GM18511 (cell line): ENCODE data around the gene UBE3B.

Experiments used
- ATAC-seq: cut with Tn5 transposase; IDR thresholded peaks from one replicate; pipeline ENCODE4 v1.9.1; 2021; ENCODE audit warnings: mild to moderate bottlenecking, moderate library complexity; ENCODE audit not compliant: unreplicated experiment

The UBE3B gene

GRCh38 chr12:109567967-109568366, 90.5 kb downstream of the UBE3B start:
- no peak for ATAC-seq

- no peak for ATAC-seq
Observed at GRCh38 chr12:109568486-109568885, 91.1 kb downstream of the UBE3B start.

- no peak for ATAC-seq
Observed at GRCh38 chr12:109571773-109572505, 94.5 kb downstream of the UBE3B start.

GRCh38 chr12:109572506-109572845, 95.0 kb downstream of the UBE3B start:
- ATAC-seq = no peak

- ATAC-seq = peak; percentile 96
Observed at GRCh38 chr12:109573029-109573913, 95.8 kb downstream of the UBE3B start, which contains the start of the genes MMAB and MVK. MMAB (minus strand) TSS chr12:109573504; CDS start chr12:109573480, 24 bp downstream. MVK (plus strand) TSS chr12:109573794; CDS start chr12:109574823, 1,029 bp downstream.

- ATAC-seq = no peak
Observed at GRCh38 chr12:109573914-109574244, 96.4 kb downstream of the UBE3B start.

- no peak for ATAC-seq
Observed at GRCh38 chr12:109575683-109576082, 98.2 kb downstream of the UBE3B start.

- no peak for ATAC-seq
Observed at GRCh38 chr12:109577311-109577710, 99.9 kb downstream of the UBE3B start.

- no peak for ATAC-seq
Observed at GRCh38 chr12:109578330-109578927, 101.0 kb downstream of the UBE3B start.

- ATAC-seq = no peak
Observed at GRCh38 chr12:109579639-109580038, 102.2 kb downstream of the UBE3B start.

- no peak for ATAC-seq
Observed at GRCh38 chr12:109580272-109580671, 102.8 kb downstream of the UBE3B start.

- no peak for ATAC-seq
Observed at GRCh38 chr12:109580684-109581333, 103.4 kb downstream of the UBE3B start.

GRCh38 chr12:109581334-109581691, 103.9 kb downstream of the UBE3B start:
- ATAC-seq = no peak

- ATAC-seq = no peak
Observed at GRCh38 chr12:109581856-109582255, 104.4 kb downstream of the UBE3B start.

GRCh38 chr12:109582636-109583035, 105.2 kb downstream of the UBE3B start:
- ATAC-seq = no peak

- ATAC-seq = no peak
Observed at GRCh38 chr12:109583733-109584132, 106.3 kb downstream of the UBE3B start.
